GM19467 (cell line): Measurements from ENCODE around the gene KLF17.

Experiments used
- ATAC-seq: cut with Tn5 transposase; IDR thresholded peaks from one replicate; pipeline ENCODE4 v1.9.1; 2021; ENCODE audit warnings: mild to moderate bottlenecking, moderate library complexity; ENCODE audit not compliant: unreplicated experiment

Gene KLF17

GRCh38 chr1:44118682-44119081 is at the start of gene KLF17:
TSS of gene KLF17 (plus strand) at chr1:44118821. CDS start at chr1:44118908, 87 bp downstream.
- no peak for ATAC-seq

GRCh38 chr1:44071461-44071860 is 47.2 kb upstream of the KLF17 start:
- ATAC-seq: no peak

GRCh38 chr1:44072204-44072603 is 46.4 kb upstream of the KLF17 start:
- ATAC-seq: no peak

GRCh38 chr1:44072821-44073220 is 45.8 kb upstream of the KLF17 start:
- no peak for ATAC-seq

GRCh38 chr1:44073528-44073927 is 45.1 kb upstream of the KLF17 start:
- ATAC-seq: no peak

GRCh38 chr1:44074415-44074814 is 44.2 kb upstream of the KLF17 start:
- ATAC-seq: no peak

- ATAC-seq: no peak
Observed at GRCh38 chr1:44076066-44076465, 42.6 kb upstream of the KLF17 start.

- ATAC-seq: no peak
Observed at GRCh38 chr1:44077421-44077820, 41.2 kb upstream of the KLF17 start.

GRCh38 chr1:44078104-44078503 is 40.5 kb upstream of the KLF17 start:
- ATAC-seq: no peak

- no peak for ATAC-seq
Observed at GRCh38 chr1:44079566-44079965, 39.1 kb upstream of the KLF17 start.

- ATAC-seq: no peak
Observed at GRCh38 chr1:44084998-44085675, 33.5 kb upstream of the KLF17 start.

GRCh38 chr1:44086692-44087474 is 31.7 kb upstream of the KLF17 start:
- no peak for ATAC-seq

GRCh38 chr1:44089371-44090048 is 29.1 kb upstream of the KLF17 start:
- no peak for ATAC-seq

GRCh38 chr1:44090429-44091252 is 28.0 kb upstream of the KLF17 start:
- ATAC-seq: no peak

- ATAC-seq: no peak
Observed at GRCh38 chr1:44094047-44094446, 24.6 kb upstream of the KLF17 start.

GRCh38 chr1:44100183-44100868 is 18.3 kb upstream of the KLF17 start:
- ATAC-seq: no peak

GRCh38 chr1:44101328-44101727 is 17.3 kb upstream of the KLF17 start:
- no peak for ATAC-seq

GRCh38 chr1:44103270-44104131 is 15.1 kb upstream of the KLF17 start:
- no peak for ATAC-seq

- no peak for ATAC-seq
Observed at GRCh38 chr1:44105810-44106209, 12.8 kb upstream of the KLF17 start.
